Ovary (tissue), 3 donors: Measurements from ENCODE around the gene KCNJ12.
"Not testable (repeated sequence)": the region's sequence is repeated elsewhere in the genome, so short reads cannot be mapped to it uniquely, and the experiment has no call there.

Experiments
- CTCF ChIP-seq, 3 donors: fragments of 450-650 bp in 2 of 3; fragments of 200-600 bp in 1 of 3; IDR thresholded peaks; one replicate each; pipeline versions ENCODE4 v1.5.1 to v1.8.0; 2016 to 2022; ENCODE audit warnings: antibody characterized with exemption in 3 of 3, mild to moderate bottlenecking in 1 of 3
- POLR2A ChIP-seq: fragments of 450-650 bp; IDR thresholded peaks from one replicate; pipeline ENCODE4 v1.6.1; 2017; ENCODE audit warnings: antibody characterized with exemption, mild to moderate bottlenecking, moderate library complexity
- donor health status: DM: no; HTN: no; CAD: no.

DNA sequence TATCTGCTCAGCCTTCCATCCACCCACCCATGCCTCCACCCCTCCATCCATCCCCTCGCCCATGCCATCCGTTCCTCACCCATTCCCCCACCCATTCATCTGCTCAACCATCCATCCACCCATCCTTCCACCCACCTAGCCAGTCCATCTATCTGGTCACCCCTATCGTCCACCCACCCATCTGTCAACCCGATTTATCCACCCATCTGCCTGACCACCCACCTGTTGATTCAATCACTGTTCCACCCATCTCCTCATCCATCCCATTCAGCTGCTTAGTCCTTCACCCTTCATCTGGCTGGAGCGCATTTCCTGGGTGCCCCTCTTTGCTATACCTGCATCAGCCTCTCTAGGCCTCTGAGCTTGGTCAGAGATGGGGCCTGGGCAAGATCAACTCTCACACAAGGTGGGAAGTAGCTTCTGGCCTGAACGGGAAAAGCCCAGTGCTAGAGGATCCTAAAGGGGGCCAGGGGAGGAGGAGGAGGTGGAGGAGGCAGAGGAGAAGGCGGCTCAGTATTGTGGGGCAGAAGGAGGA is 32.7 kb downstream of the KCNJ12 start:
- not testable (repeated sequence) for TF ChIP-seq CTCF (IDR thresholded peaks at IDR 0.05); POLR2A
